H1 (cell line): ENCODE measurements around the gene SLC1A7. TPM values are rescaled to one million over a fixed set of nuclear protein-coding genes. Genes with fewer than 3 reads are reported as not detected.

ENCODE experiments used
- CTCF ChIA-PET: fragments of 300-600 bp; sonication (Branson Sonifier 250); formaldehyde crosslinking; loops from one replicate; lab custom pipeline; 2021; ENCODE audit not compliant: partially characterized antibody; lab: Charles Lee
- POLR2A ChIA-PET: fragments of 300-600 bp; sonication (Branson Sonifier 250); formaldehyde crosslinking; loops from one replicate; lab custom pipeline; 2021; ENCODE audit warnings: inconsistent platforms; ENCODE audit not compliant: partially characterized antibody; lab: Charles Lee
- DNase-seq, 2 experiments: peaks; one replicate each; pipeline versions ENCODE4 v3.0.0 to v3.0.0-alpha.2; 2010 to 2022; ENCODE audit warnings: low spot score in 2 of 2, low read depth in 1 of 2, mixed read lengths in 1 of 2
- FAIRE-seq: peaks from 2 replicates; lab custom pipeline; 2011; peaks lifted over from hg19 to GRCh38; lab: Jason Lieb, UNC
- H2AFZ ChIP-seq: 2 replicates; pipeline ENCODE4 v1.8.1; 2012; ENCODE audit warnings: low read length, inconsistent platforms
- H2AK5ac ChIP-seq: 2 replicates; pipeline ENCODE4 v1.6.1; 2013; ENCODE audit warnings: low read depth, low read length
- H2BK120ac ChIP-seq: replicated peaks from 2 replicates; pipeline ENCODE3; 2013; ENCODE audit warnings: low read depth, low read length, inconsistent platforms
- H2BK12ac ChIP-seq: 2 replicates; pipeline ENCODE4 v1.6.1; 2013; ENCODE audit warnings: low read depth, low read length
- H2BK15ac ChIP-seq: 2 replicates; pipeline ENCODE4 v1.6.1; 2013; ENCODE audit warnings: low read length
- H2BK20ac ChIP-seq: 2 replicates; pipeline ENCODE4 v1.6.1; 2013; ENCODE audit warnings: low read length
- H2BK5ac ChIP-seq: 2 replicates; pipeline ENCODE4 v1.6.1; 2013; ENCODE audit warnings: low read depth, low read length
- H3K14ac ChIP-seq: 2 replicates; pipeline ENCODE4 v1.6.1; 2013; ENCODE audit warnings: inconsistent platforms; ENCODE audit not compliant: insufficient read length
- H3K18ac ChIP-seq: 2 replicates; pipeline ENCODE4 v1.6.1; 2013; ENCODE audit warnings: low read length; ENCODE audit errors: extremely low read depth
- H3K23ac ChIP-seq: 2 replicates; pipeline ENCODE4 v1.6.1; 2013; ENCODE audit warnings: inconsistent platforms; ENCODE audit not compliant: insufficient read length
- H3K23me2 ChIP-seq: 2 replicates; pipeline ENCODE4 v1.6.1; 2013; ENCODE audit warnings: low read depth, low read length
- H3K27ac ChIP-seq: 2 replicates; pipeline ENCODE4 v1.6.1; 2011; ENCODE audit warnings: low read depth, low read length, inconsistent platforms
- H3K27me3 ChIP-seq, 4 experiments: replicated peaks in 1 of 4; 1 replicate in 1 of 4; 2 replicates in 3 of 4; pipeline versions ENCODE4 v1.6.1 to v1.8.1; 2011 to 2013; ENCODE audit warnings: low read length in 3 of 4, mild to moderate bottlenecking in 3 of 4, inconsistent platforms in 2 of 4, mixed read lengths in 2 of 4, moderate library complexity in 1 of 4; ENCODE audit not compliant: control insufficient read depth in 3 of 4, insufficient read depth in 3 of 4; ENCODE audit errors: extremely low read depth in 1 of 4
- H3K36me3 ChIP-seq, 4 experiments: 2 replicates each; pipeline versions ENCODE4 v1.6.1 to v1.8.1; 2011 to 2013; ENCODE audit warnings: mild to moderate bottlenecking in 4 of 4, low read length in 3 of 4, moderate library complexity in 2 of 4, control low read depth in 1 of 4, inconsistent platforms in 1 of 4; ENCODE audit not compliant: insufficient read depth in 4 of 4, control insufficient read depth in 2 of 4
- H3K4ac ChIP-seq: replicated peaks from 2 replicates; pipeline ENCODE3; 2013; ENCODE audit warnings: low read length, low read depth, mixed read lengths, inconsistent platforms; ENCODE audit not compliant: insufficient read length
- H3K4me1 ChIP-seq, 4 experiments: replicated peaks in 1 of 4; 1 replicate in 1 of 4; 2 replicates in 3 of 4; pipeline versions ENCODE4 v1.6.1 to v1.8.1; 2011 to 2013; ENCODE audit warnings: low read length in 3 of 4, inconsistent platforms in 2 of 4, mixed read lengths in 1 of 4; ENCODE audit not compliant: insufficient read depth in 4 of 4, control insufficient read depth in 3 of 4
- H3K4me2 ChIP-seq, 2 experiments: 2 replicates each; pipeline versions ENCODE4 v1.6.1 to v1.8.1; 2011 to 2013; ENCODE audit warnings: low read depth in 2 of 2, low read length in 2 of 2, control low read depth in 1 of 2, inconsistent platforms in 1 of 2, mild to moderate bottlenecking in 1 of 2; ENCODE audit not compliant: insufficient read depth in 1 of 2
- H3K4me3 ChIP-seq, 4 experiments: fragments of 200-600, 300-600 bp in 1 of 4; sonication (generic), shearing (Covaris generic), sonication (Bioruptor Twin) in 1 of 4; 2 replicates each; pipeline versions ENCODE4 v1.5.1 to v1.8.1; 2011 to 2016; ENCODE audit warnings: low read length in 4 of 4, low read depth in 3 of 4, control low read depth in 2 of 4, inconsistent platforms in 2 of 4, mild to moderate bottlenecking in 2 of 4, mixed read lengths in 1 of 4, moderate library complexity in 1 of 4; ENCODE audit not compliant: insufficient read depth in 2 of 4; ENCODE audit errors: extremely low read depth in 1 of 4
- H3K56ac ChIP-seq: replicated peaks from 2 replicates; pipeline ENCODE3; 2013; ENCODE audit warnings: low read depth, mild to moderate bottlenecking, mixed read lengths, low read length, inconsistent platforms; ENCODE audit not compliant: insufficient read length
- H3K79me1 ChIP-seq: 2 replicates; pipeline ENCODE4 v1.6.1; 2013; ENCODE audit warnings: low read depth, low read length, control low read depth
- H3K79me2 ChIP-seq, 2 experiments: 2 replicates each; pipeline versions ENCODE4 v1.6.1 to v1.8.1; 2012 to 2013; ENCODE audit warnings: low read length in 2 of 2, mild to moderate bottlenecking in 2 of 2, inconsistent platforms in 1 of 2; ENCODE audit not compliant: insufficient read depth in 2 of 2, control insufficient read depth in 1 of 2
- H3K9ac ChIP-seq, 4 experiments: replicated peaks in 1 of 4; 1 replicate in 1 of 4; 2 replicates in 3 of 4; pipeline versions ENCODE4 v1.6.1 to v1.8.1; 2011 to 2013; ENCODE audit warnings: low read depth in 3 of 4, low read length in 3 of 4, control low read depth in 2 of 4, mild to moderate bottlenecking in 2 of 4, moderate library complexity in 2 of 4, inconsistent platforms in 1 of 4; ENCODE audit errors: extremely low read depth in 1 of 4
- H3K9me3 ChIP-seq, 2 experiments: 2 replicates each; pipeline versions ENCODE4 v1.6.1 to v1.8.1; 2012 to 2013; ENCODE audit warnings: mild to moderate bottlenecking in 2 of 2, moderate library complexity in 2 of 2, control low read depth in 1 of 2, inconsistent platforms in 1 of 2, low read depth in 1 of 2, low read length in 1 of 2, mixed read lengths in 1 of 2; ENCODE audit not compliant: insufficient read depth in 2 of 2
- H4K20me1 ChIP-seq, 2 experiments: replicated peaks in 1 of 2; 2 replicates each; pipeline versions ENCODE3 to v1.8.1; 2011 to 2013; ENCODE audit warnings: inconsistent platforms in 2 of 2, low read length in 2 of 2, mild to moderate bottlenecking in 1 of 2; ENCODE audit not compliant: insufficient read depth in 2 of 2, control insufficient read depth in 1 of 2
- H4K5ac ChIP-seq: 2 replicates; pipeline ENCODE4 v1.6.1; 2013; ENCODE audit warnings: low read length, low read depth, mixed read lengths, inconsistent platforms; ENCODE audit not compliant: insufficient read length
- H4K8ac ChIP-seq: 2 replicates; pipeline ENCODE4 v1.8.0; 2013; ENCODE audit warnings: mild to moderate bottlenecking, moderate library complexity, low read length, inconsistent platforms; ENCODE audit not compliant: insufficient read depth; ENCODE audit errors: extremely low read depth
- H4K91ac ChIP-seq: replicated peaks from 2 replicates; pipeline ENCODE3; 2013; ENCODE audit warnings: low read length, mixed read lengths, inconsistent platforms; ENCODE audit not compliant: insufficient read length
- BCL11A ChIP-seq, 2 experiments: IDR thresholded peaks; one replicate each; pipeline ENCODE4 v1.6.1; 2011; ENCODE audit warnings: low read depth in 2 of 2, low read length in 2 of 2, mild to moderate bottlenecking in 2 of 2
- CHD1 ChIP-seq: IDR thresholded peaks from 2 replicates; pipeline ENCODE4 v1.6.1; 2012; ENCODE audit warnings: low read depth, low read length, improper control_type of control experiment
- RAD21 ChIP-seq, 2 experiments: IDR thresholded peaks in 1 of 2; conservative IDR thresholded peaks in 1 of 2; 2 replicates each; pipeline ENCODE4 v1.6.1; 2011; ENCODE audit warnings: low read depth in 2 of 2, low read length in 2 of 2, improper control_type of control experiment in 1 of 2, inconsistent platforms in 1 of 2, mild to moderate bottlenecking in 1 of 2, moderate library complexity in 1 of 2
- WGBS, 2 experiments: shearing (Covaris generic) in 1 of 2; methylation state at CpG; one replicate each; pipeline versions ENCODE4 v1.1.6 to v1.1.7; 2013 to 2015; ENCODE audit warnings: low lambda C conversion rate in 2 of 2, mixed read lengths in 2 of 2, inconsistent platforms in 1 of 2, low coverage in 1 of 2, missing lambda C conversion rate in 1 of 2; ENCODE audit not compliant: insufficient replicate concordance in 2 of 2, insufficient coverage in 1 of 2, insufficient read length in 1 of 2; ENCODE audit errors: extremely low coverage in 1 of 2, missing lambda C conversion rate in 1 of 2; 5-methylcytosine and 5-hydroxymethylcytosine counted together
- polyA plus RNA-seq, 7 experiments: library from polyadenylated mRNA; depleted of rRNA in 3 of 7; stranded (reverse) in 5 of 7; unstranded in 2 of 7; fragments of >200 nt in 5 of 7; fragments of 200-250 nt in 2 of 7; gene quantifications; 1 replicate in 5 of 7; 2 replicates in 1 of 7; 4 replicates in 1 of 7; pipeline versions ENCODE4 v1.2.1 to v1.2.3, GENCODE V29; 2011 to 2013; ENCODE audit warnings: missing spikeins in 2 of 7, mixed read lengths in 2 of 7
- total RNA-seq: library from RNA; stranded (reverse); fragmentation: NEBNext Ultra II Directional; extraction: Animal tissue kit (Norgen Biotek cat#: 25700); gene quantifications from 2 replicates; pipeline ENCODE4 v1.2.1, GENCODE V29; 2021
- TF ChIP-seq, protein P1 (sequence below), 3 experiments: IDR thresholded peaks; 1 replicate in 2 of 3; 2 replicates in 1 of 3; pipeline versions ENCODE4 v1.5.1 to v1.6.1; 2011; ENCODE audit warnings: low read length in 3 of 3, mild to moderate bottlenecking in 3 of 3, inconsistent platforms in 2 of 3, low read depth in 1 of 3, moderate library complexity in 1 of 3; ENCODE audit not compliant: insufficient read depth in 1 of 3; ENCODE audit errors: control extremely low read depth in 1 of 3

SLC1A7 gene
- total and polyA plus RNA-seq, 2 of the 8 experiments (the other 6 are each of a cell fraction or from before 2014, with no cell fraction given), result not detected

DNA sequence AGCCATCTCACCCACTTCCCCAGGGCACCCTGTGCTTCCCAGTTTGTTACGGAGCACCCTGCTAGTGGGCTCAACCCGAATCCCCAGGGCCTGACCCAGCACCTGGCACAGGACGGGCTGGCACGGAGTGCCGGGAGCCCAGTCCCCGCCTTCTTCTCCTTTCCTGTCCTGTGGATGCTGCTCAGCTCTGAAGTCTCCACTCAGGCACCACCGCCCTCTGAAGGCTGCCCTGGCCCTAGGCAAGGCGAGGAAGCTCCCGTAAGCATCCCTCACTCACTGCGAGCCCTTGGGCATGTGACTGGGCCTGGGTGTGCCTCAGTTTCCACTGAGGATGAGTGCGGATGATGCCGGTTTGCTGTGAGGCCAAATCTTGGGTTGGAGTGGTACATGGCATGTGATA, 21.8 kb downstream of the SLC1A7 start:
- H3K9me3 ChIP-seq, result no peaks in the 10 kb centered on the region
- H4K91ac ChIP-seq, result peak overlapping the region; percentile 94
- WGBS, 2 experiments, result 66% methylated on average over 12 of the region's 12 CpGs; no CpG with 5 or more reads in 1 of the 2 experiments
- peak overlapping the region; percentile 62; the same call in 1 of the 2 replicates for H4K8ac ChIP-seq
- 0 out of 2 replicates have a peak, but pooled peaks cover 3% of the 10 kb centered on the region for H3K23me2 ChIP-seq
- no peak overlapping the region for H3K56ac ChIP-seq
- peak overlapping the region; percentile 16 for H2BK20ac ChIP-seq
- no peaks in the 10 kb centered on the region; a peak in 2 of 7 replicates for H3K27me3 ChIP-seq
- ChIA-PET CTCF (interaction anchor here (1.0 to 2.5 kb wide), 10 partner anchors 10 to 215 kb away, joined by 3 to 13 read pairs (median 3); no protein-coding TSS in a partner anchor), POLR2A (interaction anchor here (0.8 to 1.3 kb wide), 4 partner anchors 10 to 66 kb away, joined by 3 to 4 read pairs (median 3); no protein-coding TSS in a partner anchor)
- no peaks in the 10 kb centered on the region for H3K79me1 ChIP-seq
- H3K4ac ChIP-seq, result no peak overlapping the region
- no peak overlapping the region for H2AK5ac ChIP-seq
- peaks cover 0 to 34% (median 14%) of the 10 kb centered on the region in 4 experiments; a peak in 6 of 7 replicates for H3K4me1 ChIP-seq
- H2BK5ac ChIP-seq, result peak overlapping the region; percentile 20
- no peaks in the 10 kb centered on the region for H3K36me3 ChIP-seq
- H4K20me1 ChIP-seq, result no peaks in the 10 kb centered on the region
- H3K14ac ChIP-seq, result no peak overlapping the region
- H2BK15ac ChIP-seq, result peak overlapping the region; percentile 73; the same call in 1 of the 2 replicates
- TF ChIP-seq BCL11A (IDR thresholded peaks at IDR 0.05; ENCODE audit: low read depth in 2 of 2, low read length in 2 of 2) (no peak), CHD1 (no peak), RAD21 (IDR thresholded peaks at IDR 0.05 in 1 of 2, conservative IDR thresholded peaks at IDR 0.05 in 1 of 2; ENCODE audit: low read depth in 2 of 2, low read length in 2 of 2) (peak in 1 of 2 experiments; percentile 47; a peak in 2 of 4 replicates)
- TF ChIP-seq, protein P1, sequence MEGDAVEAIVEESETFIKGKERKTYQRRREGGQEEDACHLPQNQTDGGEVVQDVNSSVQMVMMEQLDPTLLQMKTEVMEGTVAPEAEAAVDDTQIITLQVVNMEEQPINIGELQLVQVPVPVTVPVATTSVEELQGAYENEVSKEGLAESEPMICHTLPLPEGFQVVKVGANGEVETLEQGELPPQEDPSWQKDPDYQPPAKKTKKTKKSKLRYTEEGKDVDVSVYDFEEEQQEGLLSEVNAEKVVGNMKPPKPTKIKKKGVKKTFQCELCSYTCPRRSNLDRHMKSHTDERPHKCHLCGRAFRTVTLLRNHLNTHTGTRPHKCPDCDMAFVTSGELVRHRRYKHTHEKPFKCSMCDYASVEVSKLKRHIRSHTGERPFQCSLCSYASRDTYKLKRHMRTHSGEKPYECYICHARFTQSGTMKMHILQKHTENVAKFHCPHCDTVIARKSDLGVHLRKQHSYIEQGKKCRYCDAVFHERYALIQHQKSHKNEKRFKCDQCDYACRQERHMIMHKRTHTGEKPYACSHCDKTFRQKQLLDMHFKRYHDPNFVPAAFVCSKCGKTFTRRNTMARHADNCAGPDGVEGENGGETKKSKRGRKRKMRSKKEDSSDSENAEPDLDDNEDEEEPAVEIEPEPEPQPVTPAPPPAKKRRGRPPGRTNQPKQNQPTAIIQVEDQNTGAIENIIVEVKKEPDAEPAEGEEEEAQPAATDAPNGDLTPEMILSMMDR (IDR thresholded peaks at IDR 0.05; ENCODE audit: control extremely low read depth in 1 of 3, insufficient read depth in 1 of 3, low read depth in 1 of 3, low read length in 3 of 3), result peak in 2 of 3 experiments; percentile 21 to 26; a peak in 2 of 4 replicates
- DNase-seq (no peak), FAIRE-seq (no peak)
- no peak overlapping the region for H3K9ac ChIP-seq
- peak overlapping the region; percentile 86; the same call in 1 of the 2 replicates for H2BK12ac ChIP-seq
- H3K79me2 ChIP-seq, result no peaks in the 10 kb centered on the region
- H3K18ac ChIP-seq, result peak overlapping the region; percentile 84
- no peak overlapping the region for H4K5ac ChIP-seq
- H3K4me2 ChIP-seq, result peak overlapping the region; percentile 37 to 48; a peak in 2 of 4 replicates
- H2BK120ac ChIP-seq, result peak overlapping the region; percentile 40
- no peak overlapping the region for H3K23ac ChIP-seq
- H3K4me3 ChIP-seq, result 0 out of 8 replicates have a peak overlapping the region, but pooled peaks of 1 of the 4 experiments have one; percentile 12
- peak overlapping the region; percentile 94; the same call in 1 of the 2 replicates for H2AFZ ChIP-seq
- H3K27ac ChIP-seq, result no peak overlapping the region
